Epithelial cell of proximal tubule (primary cell): ENCODE measurements around the gene LPAR3. TPM values are rescaled to one million over a fixed set of nuclear protein-coding genes. Genes with fewer than 3 reads are reported as not detected.

Source experiments
- DNase-seq: peaks from one replicate; pipeline ENCODE4 v3.0.0-alpha.2; 2011; ENCODE audit warnings: low read depth
- H3K4me3 ChIP-seq: 2 replicates; pipeline ENCODE4 v1.5.1; 2011; ENCODE audit warnings: low read depth, mild to moderate bottlenecking, low read length
- CTCF ChIP-seq: conservative IDR thresholded peaks from 2 replicates; pipeline ENCODE4 v1.5.1; 2012; ENCODE audit warnings: low read depth, mild to moderate bottlenecking, low read length
- total RNA-seq: library from RNA; depleted of rRNA; stranded (reverse); fragments of >200 nt; gene quantifications from 2 replicates; pipeline ENCODE4 v1.2.3, GENCODE V29; 2015

LPAR3 gene
- total RNA-seq, 1 donor from 2014 or later, result 1.8 TPM

GRCh38 chr1:84834419-84835064 is 58.5 kb downstream of the LPAR3 start:
- DNase-seq, result no peak
- no peak for TF ChIP-seq CTCF
- no peak overlapping the region for H3K4me3 ChIP-seq

GRCh38 chr1:84833194-84833593 is 59.8 kb downstream of the LPAR3 start:
- no peak for DNase-seq
- TF ChIP-seq CTCF, result no peak

GRCh38 chr1:84830136-84830535 is 62.9 kb downstream of the LPAR3 start:
- no peak for DNase-seq
- no peak for TF ChIP-seq CTCF
- H3K4me3 ChIP-seq, result no peak overlapping the region

More at GRCh38 chr1:84833194-84833593, 59.8 kb downstream of the LPAR3 start:
- no peak overlapping the region for H3K4me3 ChIP-seq

GRCh38 chr1:84827976-84828375 is 65.0 kb downstream of the LPAR3 start:
- TF ChIP-seq CTCF, result no peak
- no peak for DNase-seq
- H3K4me3 ChIP-seq, result no peak overlapping the region

GRCh38 chr1:84827555-84827954 is 65.5 kb downstream of the LPAR3 start:
- no peak overlapping the region for H3K4me3 ChIP-seq
- TF ChIP-seq CTCF, result no peak
- no peak for DNase-seq

GRCh38 chr1:84825161-84825560 is 67.8 kb downstream of the LPAR3 start:
- H3K4me3 ChIP-seq, result no peak overlapping the region
- TF ChIP-seq CTCF, result no peak
- DNase-seq, result no peak

- TF ChIP-seq CTCF, result no peak
- DNase-seq, result no peak
- no peak overlapping the region for H3K4me3 ChIP-seq
These were observed 69.0 kb downstream of the LPAR3 start for GRCh38 chr1:84823991-84824390.
